Hepatocyte (in vitro differentiated cells): ENCODE data around the gene TMEM131. TPM values are rescaled to one million over a fixed set of nuclear protein-coding genes. Genes with fewer than 3 reads are reported as not detected.

Experiments
- DNase-seq: peaks from one replicate; pipeline ENCODE4 v3.0.0-alpha.2; 2016; ENCODE audit warnings: low spot score
- H2AFZ ChIP-seq: fragments of 200-600 bp; sonication (generic); 2 replicates; pipeline ENCODE4 v1.6.0; 2016; ENCODE audit warnings: antibody characterized with exemption, mild to moderate bottlenecking
- H3K27ac ChIP-seq: fragments of 200-600 bp; sonication (generic); 2 replicates; pipeline ENCODE4 v1.5.1; 2016; ENCODE audit warnings: mild to moderate bottlenecking
- H3K27me3 ChIP-seq: fragments of 200-600 bp; sonication (generic); 2 replicates; pipeline ENCODE4 v1.6.1; 2016
- H3K36me3 ChIP-seq: fragments of 200-600 bp; sonication (generic); replicated peaks from 2 replicates; pipeline ENCODE4 v1.5.1; 2016; ENCODE audit warnings: low read depth; ENCODE audit not compliant: insufficient read depth
- H3K4me1 ChIP-seq: fragments of 200-600 bp; sonication (generic); 2 replicates; pipeline ENCODE4 v1.5.1; 2016; ENCODE audit warnings: mild to moderate bottlenecking, moderate library complexity; ENCODE audit not compliant: insufficient read depth
- H3K4me2 ChIP-seq: fragments of 200-600 bp; sonication (generic); 2 replicates; pipeline ENCODE4 v1.6.0; 2016
- H3K4me3 ChIP-seq: fragments of 200-600 bp; sonication (generic); 2 replicates; pipeline ENCODE4 v1.5.1; 2016; ENCODE audit warnings: mild to moderate bottlenecking
- H3K79me2 ChIP-seq: fragments of 200-600 bp; sonication (generic); 2 replicates; pipeline ENCODE4 v1.6.0; 2017; ENCODE audit warnings: mild to moderate bottlenecking
- H3K9me2 ChIP-seq: fragments of 200-600 bp; sonication (generic); replicated peaks from 2 replicates; pipeline ENCODE4 v1.6.0; 2017; ENCODE audit warnings: mild to moderate bottlenecking; ENCODE audit not compliant: insufficient read depth
- H3K9me3 ChIP-seq: fragments of 200-600 bp; sonication (generic); 2 replicates; pipeline ENCODE4 v1.5.1; 2016; ENCODE audit warnings: low read depth, mild to moderate bottlenecking
- H4K20me1 ChIP-seq: fragments of 200-600 bp; sonication (generic); 2 replicates; pipeline ENCODE4 v1.6.0; 2016; ENCODE audit warnings: mild to moderate bottlenecking; ENCODE audit not compliant: insufficient read depth, poor library complexity, severe bottlenecking
- EZH2 ChIP-seq: fragments of 200-600 bp; sonication (generic); IDR thresholded peaks from 2 replicates; pipeline ENCODE4 v1.6.1; 2016; ENCODE audit warnings: antibody characterized with exemption, mild to moderate bottlenecking, borderline replicate concordance
- EZH2phosphoT487 ChIP-seq: fragments of 200-600 bp; sonication (generic); IDR thresholded peaks from one replicate; pipeline ENCODE4 v1.6.1; 2018; ENCODE audit warnings: antibody characterized with exemption, mild to moderate bottlenecking, low read depth, moderate library complexity; ENCODE audit not compliant: unreplicated experiment, severe bottlenecking
- WGBS: methylation state at CpG from one replicate; pipeline ENCODE4 v1.1.6; 2016; ENCODE audit warnings: low lambda C conversion rate; ENCODE audit errors: missing lambda C conversion rate; 5-methylcytosine and 5-hydroxymethylcytosine counted together
- polyA plus RNA-seq: library from polyadenylated mRNA; unstranded; fragments of >200 nt; fragmentation: Nextera tagmentation; extraction: Ambion mirVana; gene quantifications from 2 replicates; pipeline ENCODE4 v1.2.1, GENCODE V29; 2016
- total RNA-seq: library from RNA; depleted of rRNA; stranded (reverse); fragments of >200 nt; gene quantifications from 2 replicates; pipeline ENCODE4 v1.2.3, GENCODE V29; 2014
- TF ChIP-seq, protein P1 (sequence below): fragments of 200-600 bp; sonication (generic); IDR thresholded peaks from 2 replicates; pipeline ENCODE4 v1.5.1; 2016; ENCODE audit warnings: antibody characterized with exemption, mild to moderate bottlenecking; ENCODE audit not compliant: poor library complexity

Gene TMEM131
- total and polyA plus RNA-seq, 2 experiments from 2014 or later = 17.5 to 42.1 TPM

DNA sequence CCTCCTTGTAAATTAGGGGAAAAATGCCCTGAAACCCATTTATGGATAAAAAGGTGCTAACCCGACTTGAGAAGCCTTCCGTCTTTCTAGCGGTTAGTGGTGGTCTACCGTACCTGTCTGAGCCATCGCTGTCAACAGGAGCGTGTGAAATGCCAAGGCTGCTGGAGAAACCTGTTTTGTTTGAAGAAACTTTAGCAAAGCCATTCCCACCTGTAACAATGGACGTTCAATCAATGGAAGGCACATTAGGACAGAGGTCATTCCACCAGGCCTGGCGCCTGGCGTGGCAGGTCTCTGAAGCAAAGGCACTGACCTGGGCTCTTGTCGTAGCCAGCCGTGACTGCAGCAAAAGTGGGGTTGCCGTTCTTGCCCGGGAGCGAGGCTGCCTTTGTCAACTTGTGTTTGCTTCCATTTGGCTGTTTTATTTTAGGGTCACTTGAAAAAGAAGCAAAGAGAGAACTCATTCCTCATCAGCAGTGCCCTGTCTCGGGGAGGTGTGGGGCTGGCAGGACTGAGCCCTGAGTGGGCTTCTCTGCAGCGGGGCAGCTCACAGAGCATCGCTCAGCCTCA is 235.2 kb downstream of the TMEM131 start:
- Histone ChIP-seq H3K27ac (no peak overlapping the region), H3K4me2 (no peak overlapping the region), H3K79me2 (no peaks in the 10 kb centered on the region), H3K36me3 (no peaks in the 10 kb centered on the region), H4K20me1 (no peaks in the 10 kb centered on the region), H3K27me3 (no peaks in the 10 kb centered on the region), H2AFZ (no peak overlapping the region), H3K9me2 (no peaks in the 10 kb centered on the region), H3K4me3 (no peak overlapping the region), H3K4me1 (no peaks in the 10 kb centered on the region), H3K9me3 (no peaks in the 10 kb centered on the region)
- TF ChIP-seq EZH2phosphoT487 (no peak), EZH2 (no peak)
- TF ChIP-seq, protein P1, sequence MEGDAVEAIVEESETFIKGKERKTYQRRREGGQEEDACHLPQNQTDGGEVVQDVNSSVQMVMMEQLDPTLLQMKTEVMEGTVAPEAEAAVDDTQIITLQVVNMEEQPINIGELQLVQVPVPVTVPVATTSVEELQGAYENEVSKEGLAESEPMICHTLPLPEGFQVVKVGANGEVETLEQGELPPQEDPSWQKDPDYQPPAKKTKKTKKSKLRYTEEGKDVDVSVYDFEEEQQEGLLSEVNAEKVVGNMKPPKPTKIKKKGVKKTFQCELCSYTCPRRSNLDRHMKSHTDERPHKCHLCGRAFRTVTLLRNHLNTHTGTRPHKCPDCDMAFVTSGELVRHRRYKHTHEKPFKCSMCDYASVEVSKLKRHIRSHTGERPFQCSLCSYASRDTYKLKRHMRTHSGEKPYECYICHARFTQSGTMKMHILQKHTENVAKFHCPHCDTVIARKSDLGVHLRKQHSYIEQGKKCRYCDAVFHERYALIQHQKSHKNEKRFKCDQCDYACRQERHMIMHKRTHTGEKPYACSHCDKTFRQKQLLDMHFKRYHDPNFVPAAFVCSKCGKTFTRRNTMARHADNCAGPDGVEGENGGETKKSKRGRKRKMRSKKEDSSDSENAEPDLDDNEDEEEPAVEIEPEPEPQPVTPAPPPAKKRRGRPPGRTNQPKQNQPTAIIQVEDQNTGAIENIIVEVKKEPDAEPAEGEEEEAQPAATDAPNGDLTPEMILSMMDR = no peak
- DNase-seq = no peak
- WGBS = 90% methylated on average over 17 of the region's 17 CpGs

DNA sequence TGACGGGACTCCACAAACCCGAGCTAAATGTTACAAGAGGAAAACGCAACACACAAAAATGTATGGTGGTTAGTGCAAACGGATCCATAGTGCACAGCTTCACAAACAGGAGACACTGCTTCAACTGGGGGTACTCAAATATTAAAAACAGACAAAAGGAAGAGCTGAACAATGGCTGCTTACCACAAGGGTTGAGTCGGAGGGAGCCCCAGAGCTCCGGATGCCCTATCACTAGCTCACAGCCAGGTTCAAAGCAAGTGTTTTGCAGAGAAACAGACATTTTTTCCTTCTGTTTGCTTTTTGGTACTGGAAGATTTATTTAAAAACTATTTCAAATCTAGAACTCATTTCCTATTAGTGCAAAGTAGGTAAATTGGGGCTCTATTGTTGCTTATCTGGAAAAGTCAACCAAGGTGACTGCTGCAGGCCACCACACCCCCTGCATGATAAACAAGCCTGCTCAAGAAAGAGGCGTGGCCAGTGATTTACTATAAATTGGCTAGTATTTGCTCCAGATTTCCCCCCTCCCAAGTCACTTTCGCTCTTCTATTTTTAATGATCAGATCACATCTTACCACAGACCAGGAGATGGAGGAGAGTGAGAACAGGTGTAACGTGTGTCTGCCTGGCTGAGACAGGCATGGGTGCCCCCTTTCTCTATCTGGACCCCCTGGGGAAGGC is 235.9 kb downstream of the TMEM131 start:
- H3K4me3 ChIP-seq = no peak overlapping the region
- no peaks in the 10 kb centered on the region for H3K9me2 ChIP-seq
- H3K9me3 ChIP-seq = no peaks in the 10 kb centered on the region
- TF ChIP-seq, protein P1 = no peak
- TF ChIP-seq EZH2 (no peak), EZH2phosphoT487 (no peak)
- H3K36me3 ChIP-seq = no peaks in the 10 kb centered on the region
- no peak overlapping the region for H3K27ac ChIP-seq
- no peaks in the 10 kb centered on the region for H3K79me2 ChIP-seq
- H3K4me2 ChIP-seq = no peak overlapping the region
- no peaks in the 10 kb centered on the region for H3K4me1 ChIP-seq
- H2AFZ ChIP-seq = no peak overlapping the region
- 94% methylated on average over 9 of the region's 9 CpGs for WGBS
- H3K27me3 ChIP-seq = no peaks in the 10 kb centered on the region
- H4K20me1 ChIP-seq = no peaks in the 10 kb centered on the region
- DNase-seq = no peak

DNA sequence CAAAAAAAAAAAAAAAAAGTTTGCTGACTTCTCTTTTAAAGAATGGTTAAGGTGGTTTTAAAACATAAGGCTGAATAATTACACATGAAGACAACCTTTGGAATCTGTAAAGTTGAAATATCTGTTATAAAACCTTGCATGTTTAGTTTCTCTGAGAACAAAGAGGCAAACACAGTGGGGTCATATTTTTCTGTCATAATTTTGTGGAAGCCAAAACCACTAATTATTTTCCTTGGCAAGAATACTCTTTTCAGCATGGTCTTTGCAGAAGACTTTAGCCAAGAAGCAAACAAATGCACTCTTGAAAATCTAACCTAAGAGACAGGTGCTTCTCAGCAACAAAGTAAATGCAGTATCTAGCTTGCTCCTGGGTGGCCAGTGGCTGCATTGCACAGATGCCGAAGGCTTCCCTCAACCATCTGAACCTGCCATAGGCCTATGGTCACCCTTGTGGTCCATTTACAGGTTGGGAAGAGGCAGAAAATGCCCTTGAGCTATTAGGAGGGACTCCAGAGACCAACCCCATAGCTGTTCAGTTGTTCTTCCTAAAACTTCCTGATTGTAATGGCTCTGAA is 237.5 kb downstream of the TMEM131 start:
- H3K79me2 ChIP-seq = no peaks in the 10 kb centered on the region
- no peak overlapping the region for H3K4me2 ChIP-seq
- no peak overlapping the region for H2AFZ ChIP-seq
- no peaks in the 10 kb centered on the region for H3K36me3 ChIP-seq
- DNase-seq = no peak
- no peak overlapping the region for H3K4me3 ChIP-seq
- H3K27me3 ChIP-seq = no peaks in the 10 kb centered on the region
- no peak for TF ChIP-seq EZH2phosphoT487
- no peak for TF ChIP-seq EZH2
- TF ChIP-seq, protein P1 = no peak
- H3K27ac ChIP-seq = no peak overlapping the region
- no peaks in the 10 kb centered on the region for H3K9me3 ChIP-seq
- no peaks in the 10 kb centered on the region for H3K9me2 ChIP-seq
- H4K20me1 ChIP-seq = no peaks in the 10 kb centered on the region
- H3K4me1 ChIP-seq = no peaks in the 10 kb centered on the region
- WGBS = 96% methylated on average over 1 of the region's 1 CpG
